ENCODE measurements around the gene PDRG1.

GRCh38 chr20:31916708-31917107 is 35.1 kb downstream of the PDRG1 start:
- TF ChIP-seq EP300 (IDR thresholded peaks at IDR 0.05) (no peak), POLR2A (IDR thresholded peaks at IDR 0.05) (no peak), CTCF (IDR thresholded peaks at IDR 0.05) (no peak), POLR2AphosphoS5 (IDR thresholded peaks at IDR 0.05) (no peak)
